Stomach smooth muscle (tissue), 2 donors: ENCODE data around the gene HOXA10.
A peak's percentile ranks its signal among the peaks of the same experiment; 100 is the strongest.

Experiments
- H3K27ac ChIP-seq: one replicate; pipeline ENCODE4 v1.7.0; 2013; ENCODE audit warnings: mild to moderate bottlenecking, low read length, inconsistent platforms
- H3K27me3 ChIP-seq, 2 donors: one replicate each; pipeline ENCODE4 v1.7.0; 2013; ENCODE audit warnings: low read length in 2 of 2; ENCODE audit not compliant: insufficient read depth in 2 of 2, control insufficient read depth in 1 of 2
- H3K36me3 ChIP-seq, 2 donors: one replicate each; pipeline ENCODE4 v1.7.0; 2013; ENCODE audit warnings: low read length in 2 of 2; ENCODE audit not compliant: control insufficient read depth in 2 of 2, insufficient read depth in 2 of 2
- H3K4me1 ChIP-seq: one replicate; pipeline ENCODE4 v1.7.0; 2013; ENCODE audit warnings: low read length; ENCODE audit not compliant: control insufficient read depth, insufficient read depth
- H3K4me3 ChIP-seq, 2 donors: one replicate each; pipeline ENCODE4 v1.7.0; 2013; ENCODE audit warnings: low read length in 2 of 2
- H3K9ac ChIP-seq, 2 donors: one replicate each; pipeline ENCODE4 v1.7.0; 2013; ENCODE audit warnings: low read length in 2 of 2, mild to moderate bottlenecking in 1 of 2
- H3K9me3 ChIP-seq, 2 donors: one replicate each; pipeline ENCODE4 v1.7.0; 2013; ENCODE audit warnings: low read length in 2 of 2; ENCODE audit not compliant: control insufficient read depth in 2 of 2
- donor health status: healthy.
- donor health status: Pancreatic carcinoma.

HOXA10 gene

GRCh38 chr7:27182285-27182841 lies 8.2 kb upstream of the HOXA10 start:
- Histone ChIP-seq H3K36me3 (no peaks in the 10 kb centered on the region), H3K27me3 (peaks cover 86 to 98% of the 10 kb centered on the region in 2 donors), H3K4me1 (peaks cover 30% of the 10 kb centered on the region), H3K9ac (no peak overlapping the region), H3K27ac (no peak overlapping the region), H3K4me3 (no peak overlapping the region), H3K9me3 (peaks cover 0 to 2% of the 10 kb centered on the region in 2 donors)

- Histone ChIP-seq H3K4me1 (peaks cover 30% of the 10 kb centered on the region), H3K27me3 (peaks cover 87 to 98% of the 10 kb centered on the region in 2 donors), H3K36me3 (no peaks in the 10 kb centered on the region), H3K9ac (no peak overlapping the region), H3K27ac (no peak overlapping the region), H3K4me3 (no peak overlapping the region), H3K9me3 (peaks cover 0 to 2% of the 10 kb centered on the region in 2 donors)
Measured at GRCh38 chr7:27181795-27182275, 7.7 kb upstream of the HOXA10 start.

- no peak overlapping the region for H3K27ac ChIP-seq
- H3K4me3 ChIP-seq, result no peak overlapping the region
- no peaks in the 10 kb centered on the region for H3K36me3 ChIP-seq
- peaks cover 30% of the 10 kb centered on the region for H3K4me1 ChIP-seq
- H3K27me3 ChIP-seq, result peaks cover 88 to 98% of the 10 kb centered on the region in 2 donors
- no peak overlapping the region for H3K9ac ChIP-seq
- peaks cover 0 to 2% of the 10 kb centered on the region in 2 donors for H3K9me3 ChIP-seq
Measured at GRCh38 chr7:27180431-27181420, 6.6 kb upstream of the HOXA10 start.

- H3K27ac ChIP-seq, result no peak overlapping the region
- H3K9me3 ChIP-seq, result no peaks in the 10 kb centered on the region
- H3K36me3 ChIP-seq, result no peaks in the 10 kb centered on the region
- no peak overlapping the region for H3K9ac ChIP-seq
- H3K4me1 ChIP-seq, result peaks cover 22% of the 10 kb centered on the region
- H3K4me3 ChIP-seq, result peak overlapping the region; percentile 12 to 40
- peaks cover 88 to 98% of the 10 kb centered on the region in 2 donors for H3K27me3 ChIP-seq
Measured at GRCh38 chr7:27179503-27180430, 5.6 kb upstream of the HOXA10 start.

- Histone ChIP-seq H3K27ac (no peak overlapping the region), H3K36me3 (no peaks in the 10 kb centered on the region), H3K27me3 (peaks cover 90 to 98% of the 10 kb centered on the region in 2 donors), H3K9me3 (no peaks in the 10 kb centered on the region), H3K9ac (no peak overlapping the region), H3K4me3 (no peak overlapping the region), H3K4me1 (peaks cover 17% of the 10 kb centered on the region)
Measured at GRCh38 chr7:27179030-27179429, 4.9 kb upstream of the HOXA10 start.

GRCh38 chr7:27178366-27178765 lies 4.2 kb upstream of the HOXA10 start:
- no peaks in the 10 kb centered on the region for H3K36me3 ChIP-seq
- no peaks in the 10 kb centered on the region for H3K9me3 ChIP-seq
- no peak overlapping the region for H3K27ac ChIP-seq
- H3K4me3 ChIP-seq, result no peak overlapping the region
- peaks cover 84 to 98% of the 10 kb centered on the region in 2 donors for H3K27me3 ChIP-seq
- peaks cover 21% of the 10 kb centered on the region for H3K4me1 ChIP-seq
- no peak overlapping the region for H3K9ac ChIP-seq

- Histone ChIP-seq H3K36me3 (no peaks in the 10 kb centered on the region), H3K9ac (no peak overlapping the region), H3K4me1 (peaks cover 23% of the 10 kb centered on the region), H3K27ac (no peak overlapping the region), H3K9me3 (no peaks in the 10 kb centered on the region), H3K27me3 (peaks cover 82 to 98% of the 10 kb centered on the region in 2 donors), H3K4me3 (no peak overlapping the region)
Measured at GRCh38 chr7:27177795-27178320, 3.7 kb upstream of the HOXA10 start.

- H3K4me3 ChIP-seq, result no peak overlapping the region
- H3K27me3 ChIP-seq, result peaks cover 81 to 98% of the 10 kb centered on the region in 2 donors
- no peak overlapping the region for H3K27ac ChIP-seq
- H3K9me3 ChIP-seq, result no peaks in the 10 kb centered on the region
- peaks cover 26% of the 10 kb centered on the region for H3K4me1 ChIP-seq
- H3K36me3 ChIP-seq, result no peaks in the 10 kb centered on the region
- H3K9ac ChIP-seq, result no peak overlapping the region
Measured at GRCh38 chr7:27176962-27177794, 3.1 kb upstream of the HOXA10 start.

GRCh38 chr7:27176524-27176845 lies 2.4 kb upstream of the HOXA10 start:
- no peak overlapping the region for H3K27ac ChIP-seq

More at GRCh38 chr7:27176524-27176845, 2.4 kb upstream of the HOXA10 start:
- peaks cover 28% of the 10 kb centered on the region for H3K4me1 ChIP-seq
- no peaks in the 10 kb centered on the region for H3K36me3 ChIP-seq
- H3K9me3 ChIP-seq, result no peaks in the 10 kb centered on the region
- H3K27me3 ChIP-seq, result peaks cover 82 to 99% of the 10 kb centered on the region in 2 donors
- H3K4me3 ChIP-seq, result no peak overlapping the region
- H3K9ac ChIP-seq, result no peak overlapping the region
